ENCODE data around the gene PPP2R5C. TPM values are rescaled to one million over a fixed set of nuclear protein-coding genes. Genes with fewer than 3 reads are reported as not detected.

PPP2R5C gene
- total and polyA plus RNA-seq, 2 donors from 2014 or later: 65.6 to 129 TPM

- FAIRE-seq (no peak), DNase-seq (peak in 2 of 5 donors; percentile 29 to 30)
- Histone ChIP-seq H3K4me3 (ENCODE audit: low read length in 3 of 3) (no peak overlapping the region), H3K36me3 (ENCODE audit: control insufficient read depth in 2 of 3, insufficient read depth in 3 of 3, low read length in 3 of 3) (no peaks in the 10 kb centered on the region), H3K27me3 (ENCODE audit: control insufficient read depth, insufficient read depth, low read length) (no peaks in the 10 kb centered on the region), H3K9ac (ENCODE audit: low read length in 3 of 3) (no peak overlapping the region), H3K4me1 (ENCODE audit: control insufficient read depth in 2 of 3, insufficient read depth in 2 of 3, low read depth in 1 of 3, low read length in 3 of 3) (peaks cover 0 to 11% (median 0%) of the 10 kb centered on the region in 3 donors), H3K9me3 (ENCODE audit: control insufficient read depth in 2 of 3, insufficient read depth in 1 of 3, low read length in 3 of 3) (no peaks in the 10 kb centered on the region), H3K27ac (ENCODE audit: low read depth in 2 of 2, low read length in 2 of 2) (no peak overlapping the region)
- intact Hi-C loops (cut with DNase I): no loop called here
- TF ChIP-seq CTCF (IDR thresholded peaks at IDR 0.05; ENCODE audit: borderline replicate concordance, extremely low read depth, insufficient read depth): no peak
These were observed 191.6 kb downstream of the PPP2R5C start for GRCh38 chr14:101953151-101953550.

GRCh38 chr14:101954501-101954900, 193.0 kb downstream of the PPP2R5C start:
- H3K4me1 ChIP-seq (ENCODE audit: control insufficient read depth in 2 of 3, insufficient read depth in 2 of 3, low read depth in 1 of 3, low read length in 3 of 3): no peaks in the 10 kb centered on the region
- H3K9me3 ChIP-seq (ENCODE audit: control insufficient read depth in 2 of 3, insufficient read depth in 1 of 3, low read length in 3 of 3): no peaks in the 10 kb centered on the region
- intact Hi-C loops (cut with DNase I): no loop called here
- TF ChIP-seq CTCF (IDR thresholded peaks at IDR 0.05; ENCODE audit: borderline replicate concordance, extremely low read depth, insufficient read depth): no peak
- H3K9ac ChIP-seq (ENCODE audit: low read length in 3 of 3): no peak overlapping the region
- H3K36me3 ChIP-seq (ENCODE audit: control insufficient read depth in 2 of 3, insufficient read depth in 3 of 3, low read length in 3 of 3): no peaks in the 10 kb centered on the region
- H3K4me3 ChIP-seq (ENCODE audit: low read length in 3 of 3): no peak overlapping the region
- no peak overlapping the region for H3K27ac ChIP-seq (ENCODE audit: low read depth in 2 of 2, low read length in 2 of 2)
- no peak for FAIRE-seq
- H3K27me3 ChIP-seq (ENCODE audit: control insufficient read depth, insufficient read depth, low read length): no peaks in the 10 kb centered on the region
- peak in 2 of 5 donors; percentile 12 to 17 for DNase-seq

- Histone ChIP-seq H3K27ac (ENCODE audit: low read depth in 2 of 2, low read length in 2 of 2) (no peak overlapping the region), H3K36me3 (ENCODE audit: control insufficient read depth in 2 of 3, insufficient read depth in 3 of 3, low read length in 3 of 3) (no peaks in the 10 kb centered on the region), H3K9me3 (ENCODE audit: control insufficient read depth in 2 of 3, insufficient read depth in 1 of 3, low read length in 3 of 3) (no peaks in the 10 kb centered on the region), H3K4me1 (ENCODE audit: control insufficient read depth in 2 of 3, insufficient read depth in 2 of 3, low read depth in 1 of 3, low read length in 3 of 3) (no peaks in the 10 kb centered on the region), H3K27me3 (ENCODE audit: control insufficient read depth, insufficient read depth, low read length) (no peaks in the 10 kb centered on the region), H3K4me3 (ENCODE audit: low read length in 3 of 3) (no peak overlapping the region), H3K9ac (ENCODE audit: low read length in 3 of 3) (no peak overlapping the region)
- TF ChIP-seq CTCF (IDR thresholded peaks at IDR 0.05; ENCODE audit: borderline replicate concordance, extremely low read depth, insufficient read depth): no peak
- FAIRE-seq: no peak
- DNase-seq: peak in 1 of 5 donors; percentile 66
- intact Hi-C loops (cut with DNase I): no loop called here
These were observed 194.2 kb downstream of the PPP2R5C start for GRCh38 chr14:101955695-101956161.

All from kidney (tissue), 14 donors.